Calu3 (cell line): ENCODE results near the gene ZNF555. TPM values are rescaled to one million over a fixed set of nuclear protein-coding genes. Genes with fewer than 3 reads are reported as not detected.
"Not testable (repeated sequence)": the region's sequence is repeated elsewhere in the genome, so short reads cannot be mapped to it uniquely, and the experiment has no call there.

Source experiments
- BruUV-seq: library from RNA; stranded (reverse); fragments of 400-500 nt; replicated peaks from 2 replicates; lab custom pipeline; 2021; lab: Mats Ljungman, UMichigan
- CTCF ChIA-PET: fragments of 300-600 bp; sonication (Branson Sonifier 250); formaldehyde crosslinking; loops from one replicate; lab custom pipeline; 2022; ENCODE audit warnings: antibody characterized with exemption; lab: Charles Lee
- DNase-seq: peaks from one replicate; pipeline ENCODE4 v3.0.0; 2022
- H3K27ac Mint-ChIP-seq: one replicate; pipeline ENCODE4 v1.8.0; 2022; ENCODE audit warnings: mixed read lengths; ENCODE audit not compliant: unreplicated experiment
- H3K27me3 Mint-ChIP-seq: one replicate; pipeline ENCODE4 v1.8.0; 2022; ENCODE audit warnings: mixed read lengths; ENCODE audit not compliant: unreplicated experiment
- H3K36me3 Mint-ChIP-seq: one replicate; pipeline ENCODE4 v1.8.0; 2022; ENCODE audit warnings: mild to moderate bottlenecking, moderate library complexity, mixed read lengths; ENCODE audit not compliant: insufficient read depth, unreplicated experiment
- H3K4me1 Mint-ChIP-seq: one replicate; pipeline ENCODE4 v1.8.0; 2022; ENCODE audit warnings: mild to moderate bottlenecking, low read depth, mixed read lengths; ENCODE audit not compliant: unreplicated experiment
- H3K4me3 Mint-ChIP-seq: one replicate; pipeline ENCODE4 v1.8.0; 2022; ENCODE audit warnings: mild to moderate bottlenecking, low read depth, moderate library complexity, mixed read lengths; ENCODE audit not compliant: unreplicated experiment
- H3K9me3 Mint-ChIP-seq: one replicate; pipeline ENCODE4 v1.8.0; 2022; ENCODE audit warnings: low read depth, mixed read lengths; ENCODE audit not compliant: unreplicated experiment
- intact Hi-C: fragments of 100-400 bp; cut with micrococcal nuclease; formaldehyde crosslinking; loops from one replicate; pipeline ENCODE4 v1.10.0; 2022; ENCODE audit not compliant: unreplicated experiment
- total RNA-seq: library from RNA; stranded (reverse); gene quantifications from 2 replicates; pipeline ENCODE4 v1.2.3, GENCODE V29; 2022
- TF ChIP-seq, protein P1 (sequence below): fragments of 200-600 bp; IDR thresholded peaks from one replicate; pipeline ENCODE4 v1.8.0; 2022; ENCODE audit warnings: antibody characterized with exemption; ENCODE audit not compliant: unreplicated experiment

ZNF555 gene
- total RNA-seq, 1 experiment from 2014 or later: 5.7 TPM

DNA sequence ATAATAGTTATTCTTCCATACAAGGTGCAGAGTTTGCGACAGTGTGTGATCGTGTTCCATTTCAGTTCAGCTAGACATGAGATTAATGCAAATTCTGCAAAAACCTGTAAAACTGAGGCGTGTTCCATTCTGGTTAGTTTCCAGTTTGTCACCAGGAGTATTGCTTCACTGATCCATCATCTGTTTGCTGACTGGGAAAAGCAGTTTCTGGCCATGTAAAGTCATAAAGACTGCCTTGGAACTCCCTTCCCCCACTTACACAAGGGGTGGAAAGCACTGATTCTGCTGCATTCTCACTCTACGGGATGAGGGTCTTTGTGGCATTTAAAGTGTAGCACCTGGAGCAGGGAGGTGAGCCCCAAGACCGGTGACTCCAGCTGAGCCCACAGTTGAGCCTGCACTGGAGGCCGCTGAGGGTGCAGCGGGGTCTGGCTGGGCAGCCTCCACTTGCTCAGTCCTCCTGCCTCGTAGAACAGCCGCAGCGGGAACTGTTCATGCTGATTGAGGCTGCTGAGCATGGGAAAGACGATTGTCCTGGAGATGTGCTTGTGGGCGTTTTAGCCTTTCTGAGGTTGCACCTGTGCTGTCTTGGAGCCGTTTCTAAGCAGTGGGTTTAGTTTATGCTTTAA, 61.4 kb downstream of the ZNF555 start:
- peak overlapping the region; percentile 81 for H3K4me3 Mint-ChIP-seq

DNA sequence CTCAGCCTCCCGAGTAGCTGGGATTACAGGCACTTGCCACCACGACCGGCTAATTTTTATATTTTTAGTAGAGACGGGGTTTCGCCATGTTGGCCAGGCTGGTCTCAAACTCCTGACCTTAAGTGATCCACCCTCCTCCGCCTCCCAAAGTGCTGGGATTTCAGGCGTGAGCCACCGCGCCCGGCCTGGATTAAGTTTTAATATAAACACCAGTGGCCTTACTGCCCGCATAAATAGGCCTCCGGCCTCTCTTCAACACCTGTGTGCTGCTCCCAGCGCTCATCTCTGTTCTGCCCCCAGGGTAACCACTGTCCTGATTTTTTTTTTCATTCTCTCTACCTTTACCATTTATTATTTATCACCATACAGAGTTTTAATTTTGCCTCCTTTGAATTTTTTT, 62.1 kb downstream of the ZNF555 start:
- CTCF ChIA-PET, H3K9me3 Mint-ChIP-seq, H3K27me3 Mint-ChIP-seq, BruUV-seq, intact Hi-C loops, DNase-seq, H3K4me3 Mint-ChIP-seq, H3K27ac Mint-ChIP-seq: not testable (repeated sequence)
- Mint-ChIP-seq H3K36me3 (peaks cover 21% of the 10 kb centered on the region), H3K4me1 (peaks cover 12% of the 10 kb centered on the region)

More for the DNA sequence above, 61.4 kb downstream of the ZNF555 start:
- intact Hi-C loops: no loop called here
- DNase-seq: no peak
- no peaks in the 10 kb centered on the region for H3K27me3 Mint-ChIP-seq
- no TSS peak for BruUV-seq
- CTCF ChIA-PET: no interaction called here
- peaks cover 21% of the 10 kb centered on the region for H3K36me3 Mint-ChIP-seq
- peaks cover 3% of the 10 kb centered on the region for H3K9me3 Mint-ChIP-seq
- H3K27ac Mint-ChIP-seq: no peak overlapping the region
- H3K4me1 Mint-ChIP-seq: peaks cover 12% of the 10 kb centered on the region
- TF ChIP-seq, protein P1, sequence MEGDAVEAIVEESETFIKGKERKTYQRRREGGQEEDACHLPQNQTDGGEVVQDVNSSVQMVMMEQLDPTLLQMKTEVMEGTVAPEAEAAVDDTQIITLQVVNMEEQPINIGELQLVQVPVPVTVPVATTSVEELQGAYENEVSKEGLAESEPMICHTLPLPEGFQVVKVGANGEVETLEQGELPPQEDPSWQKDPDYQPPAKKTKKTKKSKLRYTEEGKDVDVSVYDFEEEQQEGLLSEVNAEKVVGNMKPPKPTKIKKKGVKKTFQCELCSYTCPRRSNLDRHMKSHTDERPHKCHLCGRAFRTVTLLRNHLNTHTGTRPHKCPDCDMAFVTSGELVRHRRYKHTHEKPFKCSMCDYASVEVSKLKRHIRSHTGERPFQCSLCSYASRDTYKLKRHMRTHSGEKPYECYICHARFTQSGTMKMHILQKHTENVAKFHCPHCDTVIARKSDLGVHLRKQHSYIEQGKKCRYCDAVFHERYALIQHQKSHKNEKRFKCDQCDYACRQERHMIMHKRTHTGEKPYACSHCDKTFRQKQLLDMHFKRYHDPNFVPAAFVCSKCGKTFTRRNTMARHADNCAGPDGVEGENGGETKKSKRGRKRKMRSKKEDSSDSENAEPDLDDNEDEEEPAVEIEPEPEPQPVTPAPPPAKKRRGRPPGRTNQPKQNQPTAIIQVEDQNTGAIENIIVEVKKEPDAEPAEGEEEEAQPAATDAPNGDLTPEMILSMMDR: no peak

DNA sequence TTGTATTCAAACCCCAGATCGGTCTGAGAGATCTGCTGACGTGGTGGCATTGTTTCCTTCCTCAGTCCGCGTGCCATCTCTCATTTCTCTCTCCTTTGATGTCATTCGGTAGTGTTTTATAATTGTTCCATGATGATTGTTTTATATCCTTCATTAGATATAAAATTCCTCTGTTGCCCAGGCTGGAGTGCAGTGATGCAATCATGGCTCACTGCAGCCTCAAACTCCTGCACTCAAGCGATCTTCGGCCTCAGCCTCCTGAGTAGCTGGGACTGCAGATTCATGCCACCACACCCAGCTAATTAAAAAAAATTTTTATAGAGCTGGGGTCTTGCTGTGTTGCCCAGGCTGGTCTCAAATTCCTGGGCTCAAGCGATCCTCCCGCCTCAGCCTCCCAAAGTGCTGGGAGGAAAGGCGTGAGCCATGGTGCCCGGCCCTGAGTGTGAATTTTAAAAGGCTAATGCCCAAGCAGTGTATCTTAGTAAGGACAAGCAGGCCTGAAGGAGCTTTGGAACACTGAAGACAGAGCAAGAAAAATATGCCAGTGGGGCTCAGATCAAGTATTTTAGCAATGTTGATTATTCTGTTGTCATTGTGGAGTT, 64.7 kb downstream of the ZNF555 start:
- H3K36me3 Mint-ChIP-seq: peaks cover 18% of the 10 kb centered on the region

DNA sequence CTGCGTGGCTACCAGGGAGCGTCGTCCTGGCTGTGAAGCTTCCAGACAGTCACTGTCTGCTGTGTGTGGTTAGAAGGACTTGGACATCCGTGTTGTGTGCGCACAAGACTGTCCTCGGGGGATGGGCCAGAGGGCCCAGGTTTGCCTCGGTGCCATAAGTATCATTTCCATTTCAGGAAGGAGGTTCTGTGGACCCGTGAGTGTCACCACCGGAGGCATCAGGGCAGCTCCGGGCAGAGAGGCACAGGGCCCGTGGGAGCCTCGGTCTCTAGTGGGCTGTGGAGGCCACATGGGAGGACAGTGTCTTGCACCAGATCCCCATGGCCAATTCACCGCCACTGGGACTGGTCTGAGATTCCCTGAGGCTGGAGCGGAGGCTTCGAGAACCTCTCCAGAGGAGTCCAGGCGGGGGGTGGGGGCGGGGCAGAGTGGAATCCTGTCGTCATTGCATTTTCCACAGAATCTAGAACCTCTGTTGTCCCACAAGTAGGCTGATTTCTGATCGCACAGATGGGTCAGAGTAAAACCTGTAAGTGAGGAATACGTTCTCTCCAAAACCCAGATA, 65.4 kb downstream of the ZNF555 start:
- no peak overlapping the region for H3K27ac Mint-ChIP-seq
- peaks cover 11% of the 10 kb centered on the region for H3K36me3 Mint-ChIP-seq
- BruUV-seq: no TSS peak

More for the DNA sequence above, 64.7 kb downstream of the ZNF555 start:
- Mint-ChIP-seq H3K27me3 (no peaks in the 10 kb centered on the region), H3K27ac (no peak overlapping the region), H3K4me3 (no peak overlapping the region), H3K9me3 (peaks cover 10% of the 10 kb centered on the region), H3K4me1 (peaks cover 12% of the 10 kb centered on the region)
- no TSS peak for BruUV-seq
- TF ChIP-seq, protein P1: no peak
- intact Hi-C loops: no loop called here
- no peak for DNase-seq
- CTCF ChIA-PET: no interaction called here

More for the DNA sequence above, 65.4 kb downstream of the ZNF555 start:
- H3K4me3 Mint-ChIP-seq: no peak overlapping the region
- DNase-seq: no peak
- TF ChIP-seq, protein P1: no peak
- peaks cover 11% of the 10 kb centered on the region for H3K9me3 Mint-ChIP-seq
- peaks cover 9% of the 10 kb centered on the region for H3K4me1 Mint-ChIP-seq
- intact Hi-C loops: no loop called here
- CTCF ChIA-PET: no interaction called here
- no peaks in the 10 kb centered on the region for H3K27me3 Mint-ChIP-seq

Other genes with a start within 250 kb of the ZNF555 start
- gene GNG7, start 138.8 kb upstream of the ZNF555 start, total RNA-seq: 0.87 and 0.91 TPM in 2 replicates
- 0.17 and 0.51 TPM in 2 replicates for gene DIRAS1, start 120.1 kb upstream of the ZNF555 start, total RNA-seq
- 25.0 and 28.2 TPM in 2 replicates for gene SLC39A3, start 101.5 kb upstream of the ZNF555 start, total RNA-seq
- 44.7 and 48.3 TPM in 2 replicates for gene SGTA, start 58.2 kb upstream of the ZNF555 start, total RNA-seq
- gene THOP1, start 56.0 kb upstream of the ZNF555 start, total RNA-seq: 85.9 and 86.2 TPM in 2 replicates
- gene ZNF554, start 21.6 kb upstream of the ZNF555 start, total RNA-seq: 4.3 and 4.9 TPM in 2 replicates
- gene ZNF556, start 25.9 kb downstream of the ZNF555 start, total RNA-seq: not detected in 2 replicates
- 4.1 and 6.0 TPM in 2 replicates for gene ZNF57, start 59.5 kb downstream of the ZNF555 start, total RNA-seq
- gene ZNF77, start 103.5 kb downstream of the ZNF555 start, total RNA-seq: 3.6 and 5.0 TPM in 2 replicates
- 2.1 and 3.4 TPM in 2 replicates for gene TLE6, start 136.1 kb downstream of the ZNF555 start, total RNA-seq
- gene TLE2, start 187.8 kb downstream of the ZNF555 start, total RNA-seq: 8.5 and 9.3 TPM in 2 replicates
- gene TLE5, start 221.0 kb downstream of the ZNF555 start, total RNA-seq: 170 and 179 TPM in 2 replicates